IMR-90 (cell line): ENCODE data around the gene FERMT3. TPM values are rescaled to one million over a fixed set of nuclear protein-coding genes. Genes with fewer than 3 reads are reported as not detected.

Source experiments
- ATAC-seq: fragments of 200-7000 bp; cut with Tn5 transposase; 2 replicates; pipeline ENCODE4 v1.9.1; 2020; ENCODE audit warnings: low read depth, mild to moderate bottlenecking, moderate library complexity
- BruUV-seq: library from RNA; stranded (reverse); fragments of 400-500 nt; replicated peaks from 2 replicates; lab custom pipeline; 2021; lab: Mats Ljungman, UMichigan
- CTCF ChIA-PET: fragments of 300-600 bp; formaldehyde crosslinking; extraction: SDS; loops from one replicate; lab custom pipeline; 2021; ENCODE audit warnings: antibody characterized with exemption; lab: Yijun Ruan, JAX
- POLR2A ChIA-PET: fragments of 300-600 bp; sonication (Branson Sonifier 250); formaldehyde crosslinking; loops from one replicate; lab custom pipeline; 2022; ENCODE audit warnings: antibody characterized with exemption; ENCODE audit not compliant: unreplicated experiment; lab: Charles Lee
- DNase-seq: peaks from one replicate; pipeline ENCODE4 v3.0.0; 2013
- H2AFZ ChIP-seq: replicated peaks from 2 replicates; pipeline ENCODE3; 2013; ENCODE audit warnings: low read length, mild to moderate bottlenecking; ENCODE audit not compliant: poor library complexity
- H2AK5ac ChIP-seq: 2 replicates; pipeline ENCODE4 v1.6.1; 2013; ENCODE audit warnings: low read depth, low read length, inconsistent platforms
- H2AK9ac ChIP-seq: replicated peaks from 2 replicates; pipeline ENCODE3; 2013; ENCODE audit warnings: mild to moderate bottlenecking, low read depth, low read length, moderate library complexity; ENCODE audit not compliant: poor library complexity
- H2BK120ac ChIP-seq: 2 replicates; pipeline ENCODE4 v1.6.1; 2013; ENCODE audit warnings: low read depth, low read length, inconsistent platforms
- H2BK15ac ChIP-seq: 3 replicates; pipeline ENCODE4 v1.6.1; 2013; ENCODE audit warnings: low read depth, low read length, inconsistent platforms
- H2BK20ac ChIP-seq: 2 replicates; pipeline ENCODE4 v1.6.1; 2013; ENCODE audit warnings: low read depth, mild to moderate bottlenecking, inconsistent platforms, low read length, moderate library complexity
- H2BK5ac ChIP-seq: 2 replicates; pipeline ENCODE4 v1.6.1; 2013; ENCODE audit warnings: mild to moderate bottlenecking, low read depth, low read length, inconsistent platforms; ENCODE audit not compliant: poor library complexity, severe bottlenecking
- H3K14ac ChIP-seq: replicated peaks from 2 replicates; pipeline ENCODE4 v1.6.1; 2013; ENCODE audit warnings: low read depth, low read length, inconsistent platforms
- H3K18ac ChIP-seq: 2 replicates; pipeline ENCODE4 v1.6.1; 2013; ENCODE audit warnings: low read depth, low read length, control low read depth
- H3K23ac ChIP-seq: 2 replicates; pipeline ENCODE4 v1.6.1; 2013; ENCODE audit warnings: low read depth, low read length, inconsistent platforms
- H3K27ac ChIP-seq: 2 replicates; pipeline ENCODE4 v1.5.1; 2013; ENCODE audit warnings: mild to moderate bottlenecking, control low read depth, low read length; ENCODE audit not compliant: insufficient read depth
- H3K27me3 ChIP-seq: 2 replicates; pipeline ENCODE4 v1.6.1; 2013; ENCODE audit warnings: low read length; ENCODE audit not compliant: control insufficient read depth, insufficient read depth
- H3K36me3 ChIP-seq: 2 replicates; pipeline ENCODE4 v1.6.1; 2013; ENCODE audit warnings: low read length, mixed read lengths; ENCODE audit not compliant: control insufficient read depth, insufficient read depth
- H3K4ac ChIP-seq: 2 replicates; pipeline ENCODE4 v1.6.1; 2013; ENCODE audit warnings: low read depth, low read length, inconsistent platforms
- H3K4me1 ChIP-seq: 2 replicates; pipeline ENCODE4 v1.6.1; 2013; ENCODE audit warnings: low read length, mixed read lengths; ENCODE audit not compliant: control insufficient read depth, insufficient read depth
- H3K4me2 ChIP-seq: 2 replicates; pipeline ENCODE4 v1.6.1; 2013; ENCODE audit warnings: low read depth, mild to moderate bottlenecking, control low read depth, low read length, moderate library complexity
- H3K4me3 ChIP-seq: 2 replicates; pipeline ENCODE4 v1.5.1; 2013; ENCODE audit warnings: low read depth, mild to moderate bottlenecking, control low read depth, low read length, moderate library complexity; ENCODE audit not compliant: insufficient read depth
- H3K56ac ChIP-seq: 2 replicates; pipeline ENCODE4 v1.6.1; 2013; ENCODE audit warnings: low read length, inconsistent platforms; ENCODE audit not compliant: insufficient read depth; ENCODE audit errors: extremely low read depth
- H3K79me1 ChIP-seq, 2 experiments: 2 replicates each; pipeline ENCODE4 v1.6.1; 2013; ENCODE audit warnings: low read length in 2 of 2, inconsistent platforms in 1 of 2, low read depth in 1 of 2
- H3K9ac ChIP-seq: 2 replicates; pipeline ENCODE4 v1.6.1; 2013; ENCODE audit warnings: low read depth, low read length, control low read depth
- H3K9me1 ChIP-seq: 2 replicates; pipeline ENCODE4 v1.6.1; 2013; ENCODE audit warnings: low read length, inconsistent platforms; ENCODE audit not compliant: insufficient read depth
- H3K9me3 ChIP-seq: 2 replicates; pipeline ENCODE4 v1.6.1; 2013; ENCODE audit warnings: low read length; ENCODE audit not compliant: control insufficient read depth, insufficient read depth
- H4K20me1 ChIP-seq: 2 replicates; pipeline ENCODE4 v1.6.1; 2013; ENCODE audit warnings: low read length, inconsistent platforms; ENCODE audit not compliant: insufficient read depth
- H4K5ac ChIP-seq: 2 replicates; pipeline ENCODE4 v1.6.1; 2013; ENCODE audit warnings: mild to moderate bottlenecking, low read depth, low read length, control low read depth
- H4K8ac ChIP-seq, 2 experiments: 2 replicates each; pipeline ENCODE4 v1.6.1; 2013; ENCODE audit warnings: low read depth in 2 of 2, low read length in 2 of 2, control low read depth in 1 of 2, inconsistent platforms in 1 of 2
- H4K91ac ChIP-seq: 2 replicates; pipeline ENCODE4 v1.6.1; 2013; ENCODE audit warnings: low read depth, low read length, inconsistent platforms; ENCODE audit not compliant: insufficient read depth
- BHLHE40 ChIP-seq: fragments of 150-350 bp; IDR thresholded peaks from 2 replicates; pipeline ENCODE4 v1.6.1; 2016; ENCODE audit warnings: mild to moderate bottlenecking, low read depth, low read length
- CEBPB ChIP-seq: IDR thresholded peaks from 2 replicates; pipeline ENCODE4 v1.6.1; 2012; ENCODE audit warnings: low read depth, low read length, improper control_type of control experiment
- ELK1 ChIP-seq: fragments of 150-350 bp; IDR thresholded peaks from 2 replicates; pipeline ENCODE4 v1.6.1; 2016; ENCODE audit warnings: low read depth, mild to moderate bottlenecking, low read length, moderate library complexity, borderline replicate concordance
- MAFK ChIP-seq: IDR thresholded peaks from 2 replicates; pipeline ENCODE4 v1.6.1; 2012; ENCODE audit warnings: low read depth, low read length, improper control_type of control experiment
- MAZ ChIP-seq: IDR thresholded peaks from 2 replicates; pipeline ENCODE4 v1.6.1; 2012; ENCODE audit warnings: low read depth, mild to moderate bottlenecking, low read length, improper control_type of control experiment, moderate library complexity, borderline replicate concordance
- MXI1 ChIP-seq: IDR thresholded peaks from 2 replicates; pipeline ENCODE4 v1.6.1; 2012; ENCODE audit warnings: low read depth, mild to moderate bottlenecking, low read length, moderate library complexity, borderline replicate concordance
- NFE2L2 ChIP-seq: fragments of 150-350 bp; IDR thresholded peaks from 2 replicates; pipeline ENCODE4 v1.6.1; 2016; ENCODE audit warnings: low read depth, mild to moderate bottlenecking, low read length
- POLR2A ChIP-seq: IDR thresholded peaks from 2 replicates; pipeline ENCODE4 v1.6.1; 2012; ENCODE audit warnings: mild to moderate bottlenecking, low read depth, low read length
- RAD21 ChIP-seq: IDR thresholded peaks from 2 replicates; pipeline ENCODE4 v1.6.1; 2012; ENCODE audit warnings: low read length, improper control_type of control experiment
- RFX5 ChIP-seq: IDR thresholded peaks from 2 replicates; pipeline ENCODE4 v1.8.0; 2012; ENCODE audit warnings: low read depth, mild to moderate bottlenecking, low read length, moderate library complexity
- SMC3 ChIP-seq: fragments of 150-350 bp; IDR thresholded peaks from 2 replicates; pipeline ENCODE4 v1.6.1; 2016; ENCODE audit warnings: low read depth, mild to moderate bottlenecking, antibody characterized with exemption, low read length, moderate library complexity
- WGBS, 2 experiments: methylation state at CpG; one replicate each; pipeline versions ENCODE4 v1.1.5 to v1.1.7; 2013; ENCODE audit warnings: missing lambda C conversion rate in 2 of 2; ENCODE audit not compliant: insufficient read length in 1 of 2; ENCODE audit errors: extremely low coverage in 2 of 2; 5-methylcytosine and 5-hydroxymethylcytosine counted together
- dilution Hi-C: fragments of 300-500 bp; cut with HindIII; formaldehyde crosslinking; loops from one replicate; pipeline ENCODE4 v1.14.3; 2018; ENCODE audit warnings: low sequenced_read_pairs; ENCODE audit not compliant: unreplicated experiment
- in situ Hi-C: fragments of 300-500 bp; cut with MboI; formaldehyde crosslinking; loops from 3 replicates; pipeline ENCODE4 v1.14.3; 2019; ENCODE audit warnings: low sequenced_read_pairs, inconsistent platforms, mixed read lengths
- intact Hi-C: fragments of 100-400 bp; cut with micrococcal nuclease; formaldehyde crosslinking; loops from 2 replicates; pipeline ENCODE4 v1.10.0; 2022
- polyA plus RNA-seq, 3 experiments: library from polyadenylated mRNA; depleted of rRNA; stranded (reverse); fragments of >200 nt; gene quantifications; 2 replicates each; pipeline ENCODE4 v1.2.3, GENCODE V29; 2012; ENCODE audit warnings: low replicate concordance in 1 of 3
- total RNA-seq: library from RNA; depleted of rRNA; stranded (reverse); fragments of >200 nt; gene quantifications from 2 replicates; pipeline ENCODE4 v1.2.3, GENCODE V29; 2012
- TF ChIP-seq, protein P1 (sequence below): fragments of 150-350 bp; IDR thresholded peaks from 2 replicates; pipeline ENCODE4 v1.6.1; 2017; ENCODE audit warnings: mild to moderate bottlenecking, antibody characterized with exemption, low read length, low read depth

FERMT3 gene
- total and polyA plus RNA-seq, 2 of the 4 experiments (the other 2 are of a cell fraction) = 0.36 to 2.3 TPM

DNA sequence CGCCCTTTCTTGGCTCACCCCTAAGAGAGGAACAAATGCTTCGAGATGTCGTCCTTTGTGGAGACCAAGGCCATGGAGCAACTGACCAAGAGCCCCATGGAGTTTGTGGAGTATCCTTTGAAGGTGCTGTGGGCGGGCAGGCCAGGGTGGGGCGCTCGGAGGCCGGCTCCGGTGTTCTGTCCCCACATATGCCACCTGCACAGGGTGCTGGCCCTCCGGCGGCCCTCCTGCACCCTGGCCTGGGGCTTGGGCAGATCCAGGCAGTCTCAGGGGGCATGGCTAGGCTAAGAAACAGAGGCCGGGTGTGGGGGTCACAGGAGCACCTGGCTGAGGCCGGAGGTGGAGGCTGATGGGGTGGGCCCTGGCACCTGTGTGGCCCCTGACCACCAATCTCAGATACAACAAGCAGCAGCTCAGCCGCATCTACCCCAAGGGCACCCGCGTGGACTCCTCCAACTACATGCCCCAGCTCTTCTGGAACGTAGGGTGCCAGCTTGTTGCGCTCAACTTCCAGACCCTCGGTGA is 55.1 kb downstream of the FERMT3 start:
- Histone ChIP-seq H3K56ac (no peak overlapping the region), H2BK15ac (no peak overlapping the region), H2BK5ac (no peak overlapping the region), H2AFZ (no peak overlapping the region), H3K27me3 (no peaks in the 10 kb centered on the region), H3K79me1 (peaks cover 7 to 34% of the 10 kb centered on the region in 2 experiments; a peak in 2 of 4 replicates), H2AK5ac (0 out of 2 replicates have a peak overlapping the region, but pooled peaks have one; percentile 28), H4K91ac (no peak overlapping the region), H3K9ac (no peak overlapping the region), H3K9me1 (0 out of 2 replicates have a peak, but pooled peaks cover 5% of the 10 kb centered on the region), H2BK120ac (no peak overlapping the region), H2BK20ac (no peak overlapping the region), H3K18ac (no peak overlapping the region), H4K5ac (no peak overlapping the region), H3K36me3 (peaks cover 63% of the 10 kb centered on the region), H3K14ac (no peak overlapping the region), H4K8ac (no peak overlapping the region), H3K23ac (no peak overlapping the region), H3K27ac (no peak overlapping the region), H2AK9ac (peak overlapping the region; percentile 65), H3K4me1 (peaks cover 9% of the 10 kb centered on the region), H3K4me2 (no peak overlapping the region), H3K4me3 (no peak overlapping the region), H3K9me3 (no peaks in the 10 kb centered on the region), H3K4ac (no peak overlapping the region), H4K20me1 (no peaks in the 10 kb centered on the region)
- ATAC-seq = no peak
- intact Hi-C loops (no loop called here), in situ Hi-C loops (no loop called here), dilution Hi-C loops (no loop called here)
- no peak for TF ChIP-seq CEBPB
- no peak for TF ChIP-seq SMC3
- TF ChIP-seq MAZ = no peak
- TF ChIP-seq MAFK = no peak
- no peak for TF ChIP-seq ELK1
- TF ChIP-seq, protein P1, sequence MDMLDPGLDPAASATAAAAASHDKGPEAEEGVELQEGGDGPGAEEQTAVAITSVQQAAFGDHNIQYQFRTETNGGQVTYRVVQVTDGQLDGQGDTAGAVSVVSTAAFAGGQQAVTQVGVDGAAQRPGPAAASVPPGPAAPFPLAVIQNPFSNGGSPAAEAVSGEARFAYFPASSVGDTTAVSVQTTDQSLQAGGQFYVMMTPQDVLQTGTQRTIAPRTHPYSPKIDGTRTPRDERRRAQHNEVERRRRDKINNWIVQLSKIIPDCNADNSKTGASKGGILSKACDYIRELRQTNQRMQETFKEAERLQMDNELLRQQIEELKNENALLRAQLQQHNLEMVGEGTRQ = no peak
- TF ChIP-seq NFE2L2 = no peak
- no peak for TF ChIP-seq POLR2A
- TF ChIP-seq MXI1 = no peak
- TF ChIP-seq RFX5 = no peak
- TF ChIP-seq RAD21 = no peak
- TF ChIP-seq BHLHE40 = no peak
- ChIA-PET CTCF (interaction anchor here (0.5 kb wide), 1 partner anchor 35 kb away, joined by 3 read pairs; no protein-coding TSS in a partner anchor), POLR2A (no interaction called here)
- DNase-seq = no peak
- BruUV-seq = no TSS peak
- 100% methylated on average over 8 of the region's 18 CpGs; no CpG with 5 or more reads in 1 of the 2 experiments for WGBS, 2 experiments
